Fibroblast of mammary gland (primary cell): Measurements from ENCODE around the gene PLA2G6.

Source experiments
- DNase-seq: peaks from one replicate; pipeline ENCODE4 v3.0.0-alpha.2; 2010; ENCODE audit warnings: low read depth
- H3K4me3 ChIP-seq: 2 replicates; pipeline ENCODE4 v1.5.1; 2011; ENCODE audit warnings: low read depth, mild to moderate bottlenecking, low read length, moderate library complexity; ENCODE audit not compliant: control insufficient read depth
- CTCF ChIP-seq: conservative IDR thresholded peaks from 2 replicates; pipeline ENCODE4 v1.5.1; 2011; ENCODE audit warnings: low read depth, low read length, inconsistent platforms; ENCODE audit not compliant: control insufficient read depth, insufficient read depth

Gene PLA2G6

GRCh38 chr22:38171927-38172831 is 9.5 kb downstream of the PLA2G6 start:
- no peak overlapping the region for H3K4me3 ChIP-seq
- peak; percentile 64 for DNase-seq
- no peak for TF ChIP-seq CTCF

- no peak for DNase-seq
- H3K4me3 ChIP-seq, result no peak overlapping the region
- TF ChIP-seq CTCF, result no peak
These were observed 11.2 kb downstream of the PLA2G6 start for GRCh38 chr22:38170469-38170868.

DNA sequence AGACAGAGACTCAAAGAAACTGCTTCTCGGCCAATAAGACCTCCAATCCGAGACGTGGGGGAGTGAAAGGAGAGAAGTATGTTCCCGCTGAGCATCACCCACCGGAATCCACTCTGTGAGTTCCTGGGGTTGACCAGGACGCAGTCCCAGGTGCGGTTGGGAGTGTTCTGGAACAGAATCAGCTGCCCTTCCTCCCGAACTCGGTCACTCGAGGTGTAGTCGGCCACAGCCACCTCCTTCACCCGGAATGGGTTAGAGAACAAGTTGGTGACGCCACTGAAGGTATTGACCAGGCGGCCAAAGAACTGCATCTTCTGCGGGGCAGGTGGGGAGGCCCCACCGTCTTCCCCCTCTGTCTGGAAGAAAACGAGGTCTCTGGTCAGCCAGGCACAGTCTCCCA is 12.5 kb downstream of the PLA2G6 start:
- DNase-seq, result no peak
- no peak for TF ChIP-seq CTCF
- H3K4me3 ChIP-seq, result no peak overlapping the region

GRCh38 chr22:38167988-38168407 is 13.6 kb downstream of the PLA2G6 start:
- TF ChIP-seq CTCF, result no peak
- H3K4me3 ChIP-seq, result no peak overlapping the region
- DNase-seq, result no peak

GRCh38 chr22:38165922-38166593 is 15.6 kb downstream of the PLA2G6 start:
- no peak for TF ChIP-seq CTCF
- no peak overlapping the region for H3K4me3 ChIP-seq
- DNase-seq, result no peak

DNA sequence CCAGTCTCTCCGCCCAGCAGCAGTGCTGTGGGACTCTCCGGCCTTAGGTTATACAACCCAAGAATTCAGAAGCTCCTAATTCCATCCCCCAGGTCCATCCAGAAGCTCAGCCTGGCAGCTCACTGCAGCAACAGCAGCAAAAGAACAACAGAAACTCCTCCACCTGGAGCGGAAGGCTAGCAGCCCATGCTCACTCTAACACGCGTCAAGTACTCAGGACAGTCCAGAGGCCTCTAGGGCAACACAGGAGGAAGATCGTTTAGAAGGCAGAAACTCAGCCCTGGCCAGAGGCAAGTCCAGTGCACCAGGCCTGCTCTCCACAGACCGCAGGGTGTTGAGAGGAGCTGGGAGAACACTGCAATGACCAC is 17.1 kb downstream of the PLA2G6 start:
- TF ChIP-seq CTCF, result no peak
- no peak for DNase-seq
- no peak overlapping the region for H3K4me3 ChIP-seq
